Prostate gland (tissue), 2 donors: ENCODE results near the gene WFDC10B. TPM values are rescaled to one million over a fixed set of nuclear protein-coding genes. Genes with fewer than 3 reads are reported as not detected.
"Not testable (repeated sequence)": the region's sequence is repeated elsewhere in the genome, so short reads cannot be mapped to it uniquely, and the experiment has no call there.

Experiments
- DNase-seq: peaks from one replicate; pipeline ENCODE4 v3.0.0-alpha.2; 2019; ENCODE audit warnings: low spot score
- H3K27ac ChIP-seq, 2 donors: fragments of 200-600 bp; sonication (generic); 2 replicates each; pipeline ENCODE4 v1.5.1; 2017 to 2019
- H3K27me3 ChIP-seq: fragments of 200-600 bp; sonication (generic); replicated peaks from 2 replicates; pipeline ENCODE4 v1.5.1; 2019; ENCODE audit not compliant: insufficient read depth
- H3K36me3 ChIP-seq, 2 donors: fragments of 200-600 bp; sonication (generic); 1 replicate in 1 of 2; 2 replicates in 1 of 2; pipeline versions ENCODE4 v1.5.1 to v1.8.1; 2017 to 2019
- H3K4me1 ChIP-seq: fragments of 200-600 bp; sonication (generic); replicated peaks from 2 replicates; pipeline ENCODE4 v1.5.1; 2019
- H3K4me3 ChIP-seq, 2 donors: fragments of 200-600 bp; sonication (generic); 2 replicates each; pipeline ENCODE4 v1.5.1; 2017 to 2019
- H3K9me3 ChIP-seq: fragments of 200-600 bp; sonication (generic); 2 replicates; pipeline ENCODE4 v1.5.1; 2017
- POLR2A ChIP-seq: fragments of 450-650 bp; IDR thresholded peaks from one replicate; pipeline ENCODE4 v1.6.1; 2016; ENCODE audit warnings: antibody characterized with exemption, mild to moderate bottlenecking
- POLR2AphosphoS5 ChIP-seq: sonication (generic); formaldehyde crosslinking; IDR thresholded peaks from one replicate; pipeline ENCODE4 v1.6.1; 2017; ENCODE audit warnings: antibody characterized with exemption
- WGBS: methylation state at CpG from one replicate; pipeline ENCODE4 v1.1.5; 2018; 5-methylcytosine and 5-hydroxymethylcytosine counted together
- intact Hi-C: fragments of 100-400 bp; cut with DNase I; formaldehyde crosslinking; loops from one replicate; pipeline ENCODE4 v1.14.2; 2022
- total RNA-seq, 2 donors: library from RNA; depleted of rRNA; stranded (reverse); fragments of >200 nt; gene quantifications; one replicate each; pipeline ENCODE4 v1.1.0, GENCODE V29; 2016
- TF ChIP-seq, protein P1 (sequence below), 4 experiments: fragments of 200-600 bp in 2 of 4; fragments of 450-650 bp in 2 of 4; sonication (generic) in 2 of 4; IDR thresholded peaks; 1 replicate in 3 of 4; 2 replicates in 1 of 4; pipeline ENCODE4 v1.5.1; 2016 to 2019; ENCODE audit warnings: antibody characterized with exemption in 4 of 4, mild to moderate bottlenecking in 2 of 4, moderate library complexity in 2 of 4

WFDC10B gene
- total RNA-seq, 2 donors from 2014 or later = not detected

DNA sequence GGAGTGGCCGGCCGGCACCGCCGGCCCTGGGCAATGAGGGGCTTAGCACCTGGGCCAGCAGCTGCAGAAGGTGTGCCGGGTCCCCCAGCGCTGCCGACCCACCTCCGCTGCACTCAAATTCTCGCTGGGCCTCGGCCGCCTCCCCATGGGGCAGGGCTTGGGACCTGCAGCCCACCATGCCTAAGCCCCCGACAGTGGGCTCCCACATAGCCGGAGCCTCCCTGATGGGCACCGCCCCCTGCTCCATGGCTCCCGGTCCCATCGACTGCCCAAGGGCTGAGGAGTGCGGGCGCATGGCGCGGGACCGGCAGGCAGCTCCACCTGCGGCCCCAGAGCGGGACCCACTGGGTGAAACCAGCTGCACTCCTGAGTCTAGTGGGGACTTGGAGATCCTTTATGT lies 31.2 kb upstream of the WFDC10B start:
- Histone ChIP-seq H3K27ac (no peak overlapping the region), H3K4me1 (no peaks in the 10 kb centered on the region), H3K36me3 (no peaks in the 10 kb centered on the region), H3K4me3 (no peak overlapping the region), H3K27me3 (no peaks in the 10 kb centered on the region), H3K9me3 (no peaks in the 10 kb centered on the region)
- 90% methylated on average over 10 of the region's 23 CpGs for WGBS
- DNase-seq = no peak
- intact Hi-C loops = no loop called here
- TF ChIP-seq, protein P1, sequence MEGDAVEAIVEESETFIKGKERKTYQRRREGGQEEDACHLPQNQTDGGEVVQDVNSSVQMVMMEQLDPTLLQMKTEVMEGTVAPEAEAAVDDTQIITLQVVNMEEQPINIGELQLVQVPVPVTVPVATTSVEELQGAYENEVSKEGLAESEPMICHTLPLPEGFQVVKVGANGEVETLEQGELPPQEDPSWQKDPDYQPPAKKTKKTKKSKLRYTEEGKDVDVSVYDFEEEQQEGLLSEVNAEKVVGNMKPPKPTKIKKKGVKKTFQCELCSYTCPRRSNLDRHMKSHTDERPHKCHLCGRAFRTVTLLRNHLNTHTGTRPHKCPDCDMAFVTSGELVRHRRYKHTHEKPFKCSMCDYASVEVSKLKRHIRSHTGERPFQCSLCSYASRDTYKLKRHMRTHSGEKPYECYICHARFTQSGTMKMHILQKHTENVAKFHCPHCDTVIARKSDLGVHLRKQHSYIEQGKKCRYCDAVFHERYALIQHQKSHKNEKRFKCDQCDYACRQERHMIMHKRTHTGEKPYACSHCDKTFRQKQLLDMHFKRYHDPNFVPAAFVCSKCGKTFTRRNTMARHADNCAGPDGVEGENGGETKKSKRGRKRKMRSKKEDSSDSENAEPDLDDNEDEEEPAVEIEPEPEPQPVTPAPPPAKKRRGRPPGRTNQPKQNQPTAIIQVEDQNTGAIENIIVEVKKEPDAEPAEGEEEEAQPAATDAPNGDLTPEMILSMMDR (IDR thresholded peaks at IDR 0.05) = no peak
- no peak for TF ChIP-seq POLR2A
- TF ChIP-seq POLR2AphosphoS5 = no peak

DNA sequence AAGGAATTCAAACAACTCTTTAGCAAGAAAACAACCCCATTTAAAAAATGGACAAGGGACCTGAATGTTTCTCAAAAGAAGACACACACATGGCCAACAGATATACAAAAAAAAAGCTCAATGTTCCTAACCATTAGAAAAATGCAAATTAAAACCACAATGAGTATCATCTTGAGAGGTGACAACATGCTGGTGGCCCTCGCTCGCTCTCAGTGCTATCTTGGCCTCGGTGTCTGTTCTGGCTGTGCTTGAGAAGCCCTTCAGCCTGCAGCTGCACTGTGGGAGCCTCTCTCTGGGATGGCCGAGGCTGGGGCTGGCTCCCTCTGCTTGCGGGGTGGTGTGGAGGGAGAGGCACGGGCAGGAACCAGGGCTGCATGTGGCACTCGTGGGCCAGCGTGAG lies 30.7 kb upstream of the WFDC10B start:
- no peak for DNase-seq
- no peaks in the 10 kb centered on the region for H3K36me3 ChIP-seq
- TF ChIP-seq, protein P1 (IDR thresholded peaks at IDR 0.05) = no peak
- TF ChIP-seq POLR2AphosphoS5 (no peak), POLR2A (no peak)
- no peaks in the 10 kb centered on the region for H3K4me1 ChIP-seq
- no peaks in the 10 kb centered on the region for H3K27me3 ChIP-seq
- H3K4me3 ChIP-seq = no peak overlapping the region
- no peaks in the 10 kb centered on the region for H3K9me3 ChIP-seq
- WGBS = 75% methylated on average over 8 of the region's 8 CpGs
- intact Hi-C loops = no loop called here
- no peak overlapping the region for H3K27ac ChIP-seq

- DNase-seq = no peak
- Histone ChIP-seq H3K36me3 (no peaks in the 10 kb centered on the region), H3K27ac (no peak overlapping the region), H3K27me3 (no peaks in the 10 kb centered on the region), H3K4me3 (no peak overlapping the region), H3K4me1 (no peaks in the 10 kb centered on the region), H3K9me3 (no peaks in the 10 kb centered on the region)
- no peak for TF ChIP-seq POLR2A
- intact Hi-C loops = no loop called here
These were observed 27.4 kb upstream of the WFDC10B start for GRCh38 chr20:45732199-45732598.

DNA sequence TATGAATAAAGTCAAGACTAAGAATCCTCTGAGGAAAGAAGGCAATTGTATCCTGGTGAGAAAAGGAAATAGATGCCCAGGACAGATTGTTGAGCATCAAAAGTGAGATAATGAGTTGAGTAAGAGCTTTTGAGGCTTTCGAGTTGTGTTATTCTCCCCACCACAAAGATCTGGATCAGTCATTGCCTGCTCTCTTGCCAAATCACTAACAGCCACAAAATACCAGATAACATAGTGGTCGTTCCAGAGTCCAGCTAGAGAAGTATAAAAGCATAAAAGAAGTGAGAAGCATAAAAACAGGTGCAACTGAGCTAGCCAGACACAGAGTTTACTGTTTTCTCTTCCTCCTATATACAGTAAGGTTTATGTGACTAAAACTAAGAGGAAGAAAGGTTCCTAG lies 22.2 kb upstream of the WFDC10B start:
- whole genome bisulfite sequencing = 54% methylated on average over 2 of the region's 2 CpGs
- Histone ChIP-seq H3K27me3 (no peaks in the 10 kb centered on the region), H3K36me3 (no peaks in the 10 kb centered on the region), H3K4me1 (no peaks in the 10 kb centered on the region), H3K9me3 (no peaks in the 10 kb centered on the region), H3K4me3 (no peak overlapping the region), H3K27ac (no peak overlapping the region)
- no peak for DNase-seq
- intact Hi-C loops = no loop called here
- TF ChIP-seq POLR2A = no peak
- no peak for TF ChIP-seq POLR2AphosphoS5

GRCh38 chr20:45725134-45725533 lies 20.3 kb upstream of the WFDC10B start:
- no peaks in the 10 kb centered on the region for H3K4me1 ChIP-seq
- H3K4me3 ChIP-seq = no peak overlapping the region
- no peaks in the 10 kb centered on the region for H3K9me3 ChIP-seq
- DNase-seq = no peak
- intact Hi-C loops = no loop called here
- H3K27ac ChIP-seq = no peak overlapping the region
- no peaks in the 10 kb centered on the region for H3K27me3 ChIP-seq
- TF ChIP-seq POLR2AphosphoS5 (no peak), POLR2A (no peak)
- TF ChIP-seq, protein P1 (IDR thresholded peaks at IDR 0.05) = no peak
- no peaks in the 10 kb centered on the region for H3K36me3 ChIP-seq

DNA sequence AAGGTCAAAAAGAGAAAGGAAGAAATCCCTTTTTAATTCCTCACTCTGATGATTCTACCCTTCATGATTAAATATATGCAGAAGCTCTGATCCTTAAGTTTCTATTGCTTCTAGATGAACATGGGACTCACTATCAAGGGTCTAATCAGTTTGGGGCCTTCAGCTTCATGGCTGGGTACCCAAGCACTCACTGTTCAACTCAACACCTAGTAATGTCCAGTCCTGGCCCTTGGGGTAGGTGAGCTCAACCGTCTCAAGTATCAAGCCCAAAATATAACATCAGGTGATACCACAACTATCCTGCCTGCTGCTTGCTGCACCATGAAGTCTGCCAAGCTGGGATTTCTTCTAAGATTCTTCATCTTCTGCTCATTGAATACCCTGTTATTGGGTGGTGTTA lies 17.2 kb upstream of the WFDC10B start, which contains the start of gene SPINT4:
SPINT4 (plus strand) TSS at position 301 of the 400 bp plus-strand sequence; CDS start at position 322, 21 bp downstream.
- TF ChIP-seq POLR2AphosphoS5 (no peak), POLR2A (no peak)
- TF ChIP-seq, protein P1 (IDR thresholded peaks at IDR 0.05) = no peak
- H3K27me3 ChIP-seq = no peaks in the 10 kb centered on the region
- H3K9me3 ChIP-seq = no peaks in the 10 kb centered on the region
- DNase-seq = no peak
- no peak within 1 kb of the TSS for H3K4me3 ChIP-seq
- intact Hi-C loops = no loop called here
- H3K27ac ChIP-seq = no peak within 1 kb of the TSS
- H3K4me1 ChIP-seq = no peaks in the 10 kb centered on the region
- no peaks in the 10 kb centered on the region for H3K36me3 ChIP-seq
- WGBS = 64% methylated on average over 1 of the region's 1 CpG

DNA sequence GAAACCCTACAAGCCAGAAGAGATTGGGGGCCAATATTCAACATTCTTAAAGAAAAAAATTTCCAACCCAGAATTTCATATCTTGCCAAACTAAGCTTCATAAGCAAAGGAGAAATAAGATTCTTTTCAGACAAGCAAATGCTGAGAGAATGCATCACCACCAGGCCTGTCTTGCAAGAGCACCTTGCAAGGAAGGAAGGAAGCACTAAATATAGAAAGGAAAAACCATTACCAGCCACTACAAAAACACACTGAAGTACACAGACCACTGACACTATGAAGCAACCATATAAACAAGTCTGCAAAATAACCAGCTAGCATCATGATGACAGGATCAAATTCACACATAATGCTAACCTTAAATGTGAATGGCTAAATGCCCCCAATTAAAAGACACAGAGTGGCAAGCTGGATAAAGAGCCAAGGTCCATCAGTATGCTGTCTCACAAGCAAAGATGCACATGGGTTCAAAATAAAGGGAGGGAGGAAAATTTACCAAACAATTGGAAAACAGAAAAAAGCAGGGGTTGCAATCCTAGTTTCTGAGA lies 11.4 kb upstream of the WFDC10B start:
- H3K27me3 ChIP-seq, H3K9me3 ChIP-seq, H3K4me1 ChIP-seq, H3K27ac ChIP-seq, DNase-seq, H3K36me3 ChIP-seq, H3K4me3 ChIP-seq, intact Hi-C loops: not testable (repeated sequence)
